ENCODE measurements around the gene FAR2. TPM values are rescaled to one million over a fixed set of nuclear protein-coding genes. Genes with fewer than 3 reads are reported as not detected.
"Not testable (repeated sequence)": the region's sequence is repeated elsewhere in the genome, so short reads cannot be mapped to it uniquely, and the experiment has no call there.

Gene FAR2
- total and polyA plus RNA-seq, 2 experiments from 2014 or later, result 18.7 to 22.6 TPM

DNA sequence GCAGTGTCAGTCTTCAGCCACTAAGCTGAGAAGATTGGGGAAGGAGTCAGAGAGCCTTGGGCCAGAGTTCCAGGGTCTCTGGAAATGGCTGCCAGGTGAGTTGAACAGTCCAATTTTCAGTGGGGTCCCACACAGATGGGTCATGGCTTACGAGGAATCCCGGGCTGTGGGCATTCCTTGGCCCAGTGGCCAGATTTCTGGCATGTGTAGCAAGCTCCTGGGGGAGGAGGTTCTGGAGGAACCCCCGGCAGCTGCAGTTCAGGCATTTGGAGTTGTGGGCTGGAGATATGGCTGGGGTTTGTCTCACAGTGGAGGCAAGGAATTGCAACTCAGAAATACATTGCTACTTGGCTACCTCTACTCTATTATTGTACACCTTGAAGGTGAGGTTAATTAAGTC is 10.8 kb upstream of the FAR2 start:
- Mint-ChIP-seq H3K9me3 (peaks cover 43% of the 10 kb centered on the region), H3K36me3 (ENCODE audit: low read depth) (peaks cover 36% of the 10 kb centered on the region), H3K27me3 (ENCODE audit: insufficient read depth, low read depth, poor library complexity) (peaks cover 16% of the 10 kb centered on the region)
- not testable (repeated sequence) for H3K27me3 ChIP-seq (ENCODE audit: insufficient read depth); H4K20me1 ChIP-seq (replicated peaks; ENCODE audit: insufficient read depth); H3K4me1 Mint-ChIP-seq; ATAC-seq; H3K27ac Mint-ChIP-seq; H3K79me2 ChIP-seq (replicated peaks; ENCODE audit: insufficient read depth); DNase-seq (ENCODE audit: low spot score); H3F3A ChIP-seq (replicated peaks; ENCODE audit: low read depth); H3K9me2 ChIP-seq (ENCODE audit: insufficient read depth); H3K4me3 Mint-ChIP-seq; H3K4me3 ChIP-seq; H3K4me2 ChIP-seq; H3K36me3 ChIP-seq (ENCODE audit: insufficient read depth); H3K27ac ChIP-seq (ENCODE audit: low read depth); H2AFZ ChIP-seq
- H3K4me1 ChIP-seq (ENCODE audit: insufficient read depth), result peaks cover 12% of the 10 kb centered on the region

DNA sequence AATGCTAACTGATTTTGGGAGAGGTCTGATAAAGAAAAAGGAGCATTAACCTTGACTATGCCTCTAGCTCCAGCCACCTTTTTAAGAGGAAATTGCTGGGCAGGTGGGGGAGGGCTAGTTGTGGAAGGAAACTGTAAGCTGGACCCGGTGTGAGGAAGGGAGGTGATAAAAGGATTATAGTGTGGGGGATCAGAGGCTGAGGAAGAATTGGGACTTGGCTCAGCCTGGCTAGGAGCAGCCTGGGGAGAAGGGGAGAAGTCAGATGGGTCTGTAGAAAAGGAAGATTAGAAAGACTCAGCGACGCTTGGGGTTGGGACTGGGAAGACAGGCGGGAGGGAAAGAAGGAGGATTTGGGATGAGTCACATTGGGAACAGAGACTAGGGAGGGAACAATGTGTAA is 10.2 kb upstream of the FAR2 start:
- H3K9me2 ChIP-seq (ENCODE audit: insufficient read depth); H4K20me1 ChIP-seq (replicated peaks; ENCODE audit: insufficient read depth); DNase-seq (ENCODE audit: low spot score); H2AFZ ChIP-seq; H3K36me3 ChIP-seq (ENCODE audit: insufficient read depth); H3K27ac ChIP-seq (ENCODE audit: low read depth); ATAC-seq; H3K4me1 Mint-ChIP-seq; H3K27me3 ChIP-seq (ENCODE audit: insufficient read depth); H3K79me2 ChIP-seq (replicated peaks; ENCODE audit: insufficient read depth); H3K4me2 ChIP-seq; H3F3A ChIP-seq (replicated peaks; ENCODE audit: low read depth); H3K4me3 ChIP-seq; H3K27ac Mint-ChIP-seq; H3K4me3 Mint-ChIP-seq: not testable (repeated sequence)
- H3K4me1 ChIP-seq (ENCODE audit: insufficient read depth), result peaks cover 12% of the 10 kb centered on the region
- Mint-ChIP-seq H3K27me3 (ENCODE audit: insufficient read depth, low read depth, poor library complexity) (peaks cover 13% of the 10 kb centered on the region), H3K36me3 (ENCODE audit: low read depth) (peaks cover 32% of the 10 kb centered on the region), H3K9me3 (peaks cover 39% of the 10 kb centered on the region)

GRCh38 chr12:29145372-29146170 is 3.5 kb upstream of the FAR2 start:
- Histone ChIP-seq H3K79me2 (replicated peaks; ENCODE audit: insufficient read depth) (peaks cover 6% of the 10 kb centered on the region), H3K4me1 (ENCODE audit: insufficient read depth) (peaks cover 25% of the 10 kb centered on the region), H3K27ac (ENCODE audit: low read depth) (peak overlapping the region; percentile 60; the same call in 1 of the 2 replicates), H3K4me3 (no peak overlapping the region), H4K20me1 (replicated peaks; ENCODE audit: insufficient read depth) (no peaks in the 10 kb centered on the region), H3K9me2 (ENCODE audit: insufficient read depth) (0 out of 2 replicates have a peak, but pooled peaks cover 6% of the 10 kb centered on the region), H3K36me3 (ENCODE audit: insufficient read depth) (no peaks in the 10 kb centered on the region), H3F3A (replicated peaks; ENCODE audit: low read depth) (no peaks in the 10 kb centered on the region), H3K27me3 (ENCODE audit: insufficient read depth) (peaks cover 8% of the 10 kb centered on the region; the same call in 1 of the 2 replicates), H2AFZ (no peak overlapping the region), H3K4me2 (peak overlapping the region; percentile 54; the same call in 1 of the 2 replicates)
- DNase-seq (ENCODE audit: low spot score) (peak; percentile 48), ATAC-seq (no peak)
- H3K36me3 Mint-ChIP-seq (ENCODE audit: low read depth), result peaks cover 27% of the 10 kb centered on the region
- peaks cover 24% of the 10 kb centered on the region for H3K9me3 Mint-ChIP-seq
- H3K27ac Mint-ChIP-seq, result no peak overlapping the region
- H3K27me3 Mint-ChIP-seq (ENCODE audit: insufficient read depth, low read depth, poor library complexity), result peaks cover 11% of the 10 kb centered on the region
- no peak overlapping the region for H3K4me3 Mint-ChIP-seq
- H3K4me1 Mint-ChIP-seq, result peaks cover 33% of the 10 kb centered on the region
- TF ChIP-seq, protein P1, sequence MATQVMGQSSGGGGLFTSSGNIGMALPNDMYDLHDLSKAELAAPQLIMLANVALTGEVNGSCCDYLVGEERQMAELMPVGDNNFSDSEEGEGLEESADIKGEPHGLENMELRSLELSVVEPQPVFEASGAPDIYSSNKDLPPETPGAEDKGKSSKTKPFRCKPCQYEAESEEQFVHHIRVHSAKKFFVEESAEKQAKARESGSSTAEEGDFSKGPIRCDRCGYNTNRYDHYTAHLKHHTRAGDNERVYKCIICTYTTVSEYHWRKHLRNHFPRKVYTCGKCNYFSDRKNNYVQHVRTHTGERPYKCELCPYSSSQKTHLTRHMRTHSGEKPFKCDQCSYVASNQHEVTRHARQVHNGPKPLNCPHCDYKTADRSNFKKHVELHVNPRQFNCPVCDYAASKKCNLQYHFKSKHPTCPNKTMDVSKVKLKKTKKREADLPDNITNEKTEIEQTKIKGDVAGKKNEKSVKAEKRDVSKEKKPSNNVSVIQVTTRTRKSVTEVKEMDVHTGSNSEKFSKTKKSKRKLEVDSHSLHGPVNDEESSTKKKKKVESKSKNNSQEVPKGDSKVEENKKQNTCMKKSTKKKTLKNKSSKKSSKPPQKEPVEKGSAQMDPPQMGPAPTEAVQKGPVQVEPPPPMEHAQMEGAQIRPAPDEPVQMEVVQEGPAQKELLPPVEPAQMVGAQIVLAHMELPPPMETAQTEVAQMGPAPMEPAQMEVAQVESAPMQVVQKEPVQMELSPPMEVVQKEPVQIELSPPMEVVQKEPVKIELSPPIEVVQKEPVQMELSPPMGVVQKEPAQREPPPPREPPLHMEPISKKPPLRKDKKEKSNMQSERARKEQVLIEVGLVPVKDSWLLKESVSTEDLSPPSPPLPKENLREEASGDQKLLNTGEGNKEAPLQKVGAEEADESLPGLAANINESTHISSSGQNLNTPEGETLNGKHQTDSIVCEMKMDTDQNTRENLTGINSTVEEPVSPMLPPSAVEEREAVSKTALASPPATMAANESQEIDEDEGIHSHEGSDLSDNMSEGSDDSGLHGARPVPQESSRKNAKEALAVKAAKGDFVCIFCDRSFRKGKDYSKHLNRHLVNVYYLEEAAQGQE (IDR thresholded peaks at IDR 0.05; ENCODE audit: unreplicated experiment), result no peak
- TF ChIP-seq EZH2 (IDR thresholded peaks at IDR 0.05; ENCODE audit: low read depth, unreplicated experiment) (no peak), ETS1 (IDR thresholded peaks at IDR 0.05) (no peak)
- TF ChIP-seq, protein P2, sequence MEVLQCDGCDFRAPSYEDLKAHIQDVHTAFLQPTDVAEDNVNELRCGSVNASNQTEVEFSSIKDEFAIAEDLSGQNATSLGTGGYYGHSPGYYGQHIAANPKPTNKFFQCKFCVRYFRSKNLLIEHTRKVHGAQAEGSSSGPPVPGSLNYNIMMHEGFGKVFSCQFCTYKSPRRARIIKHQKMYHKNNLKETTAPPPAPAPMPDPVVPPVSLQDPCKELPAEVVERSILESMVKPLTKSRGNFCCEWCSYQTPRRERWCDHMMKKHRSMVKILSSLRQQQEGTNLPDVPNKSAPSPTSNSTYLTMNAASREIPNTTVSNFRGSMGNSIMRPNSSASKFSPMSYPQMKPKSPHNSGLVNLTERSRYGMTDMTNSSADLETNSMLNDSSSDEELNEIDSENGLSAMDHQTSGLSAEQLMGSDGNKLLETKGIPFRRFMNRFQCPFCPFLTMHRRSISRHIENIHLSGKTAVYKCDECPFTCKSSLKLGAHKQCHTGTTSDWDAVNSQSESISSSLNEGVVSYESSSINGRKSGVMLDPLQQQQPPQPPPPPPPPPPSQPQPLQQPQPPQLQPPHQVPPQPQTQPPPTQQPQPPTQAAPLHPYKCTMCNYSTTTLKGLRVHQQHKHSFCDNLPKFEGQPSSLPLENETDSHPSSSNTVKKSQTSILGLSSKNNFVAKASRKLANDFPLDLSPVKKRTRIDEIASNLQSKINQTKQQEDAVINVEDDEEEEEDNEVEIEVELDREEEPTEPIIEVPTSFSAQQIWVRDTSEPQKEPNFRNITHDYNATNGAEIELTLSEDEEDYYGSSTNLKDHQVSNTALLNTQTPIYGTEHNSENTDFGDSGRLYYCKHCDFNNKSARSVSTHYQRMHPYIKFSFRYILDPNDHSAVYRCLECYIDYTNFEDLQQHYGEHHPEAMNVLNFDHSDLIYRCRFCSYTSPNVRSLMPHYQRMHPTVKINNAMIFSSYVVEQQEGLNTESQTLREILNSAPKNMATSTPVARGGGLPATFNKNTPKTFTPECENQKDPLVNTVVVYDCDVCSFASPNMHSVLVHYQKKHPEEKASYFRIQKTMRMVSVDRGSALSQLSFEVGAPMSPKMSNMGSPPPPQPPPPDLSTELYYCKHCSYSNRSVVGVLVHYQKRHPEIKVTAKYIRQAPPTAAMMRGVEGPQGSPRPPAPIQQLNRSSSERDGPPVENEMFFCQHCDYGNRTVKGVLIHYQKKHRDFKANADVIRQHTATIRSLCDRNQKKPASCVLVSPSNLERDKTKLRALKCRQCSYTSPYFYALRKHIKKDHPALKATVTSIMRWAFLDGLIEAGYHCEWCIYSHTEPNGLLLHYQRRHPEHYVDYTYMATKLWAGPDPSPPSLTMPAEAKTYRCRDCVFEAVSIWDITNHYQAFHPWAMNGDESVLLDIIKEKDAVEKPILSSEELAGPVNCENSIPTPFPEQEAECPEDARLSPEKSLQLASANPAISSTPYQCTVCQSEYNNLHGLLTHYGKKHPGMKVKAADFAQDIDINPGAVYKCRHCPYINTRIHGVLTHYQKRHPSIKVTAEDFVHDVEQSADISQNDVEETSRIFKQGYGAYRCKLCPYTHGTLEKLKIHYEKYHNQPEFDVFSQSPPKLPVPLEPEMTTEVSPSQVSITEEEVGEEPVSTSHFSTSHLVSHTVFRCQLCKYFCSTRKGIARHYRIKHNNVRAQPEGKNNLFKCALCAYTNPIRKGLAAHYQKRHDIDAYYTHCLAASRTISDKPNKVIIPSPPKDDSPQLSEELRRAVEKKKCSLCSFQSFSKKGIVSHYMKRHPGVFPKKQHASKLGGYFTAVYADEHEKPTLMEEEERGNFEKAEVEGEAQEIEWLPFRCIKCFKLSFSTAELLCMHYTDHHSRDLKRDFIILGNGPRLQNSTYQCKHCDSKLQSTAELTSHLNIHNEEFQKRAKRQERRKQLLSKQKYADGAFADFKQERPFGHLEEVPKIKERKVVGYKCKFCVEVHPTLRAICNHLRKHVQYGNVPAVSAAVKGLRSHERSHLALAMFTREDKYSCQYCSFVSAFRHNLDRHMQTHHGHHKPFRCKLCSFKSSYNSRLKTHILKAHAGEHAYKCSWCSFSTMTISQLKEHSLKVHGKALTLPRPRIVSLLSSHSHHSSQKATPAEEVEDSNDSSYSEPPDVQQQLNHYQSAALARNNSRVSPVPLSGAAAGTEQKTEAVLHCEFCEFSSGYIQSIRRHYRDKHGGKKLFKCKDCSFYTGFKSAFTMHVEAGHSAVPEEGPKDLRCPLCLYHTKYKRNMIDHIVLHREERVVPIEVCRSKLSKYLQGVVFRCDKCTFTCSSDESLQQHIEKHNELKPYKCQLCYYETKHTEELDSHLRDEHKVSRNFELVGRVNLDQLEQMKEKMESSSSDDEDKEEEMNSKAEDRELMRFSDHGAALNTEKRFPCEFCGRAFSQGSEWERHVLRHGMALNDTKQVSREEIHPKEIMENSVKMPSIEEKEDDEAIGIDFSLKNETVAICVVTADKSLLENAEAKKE (CRISPR knock-in tag; IDR thresholded peaks at IDR 0.05), result no peak

Data from GM23338 (cell line).